Stimulated activated CD8-positive, alpha-beta memory T cell treated with anti-CD3 and anti-CD28 coated beads, Interleukin-7, amount 100 ng/mL, for 1 hour (primary cell): ENCODE data around the gene KRTAP5-8.
"Not testable (repeated sequence)": the region's sequence is repeated elsewhere in the genome, so short reads cannot be mapped to it uniquely, and the experiment has no call there.

Source experiments
- DNase-seq, 2 donors: peaks; one replicate each; pipeline ENCODE4 v3.0.0-alpha.2; 2020; ENCODE audit warnings: low read depth in 2 of 2

The KRTAP5-8 gene

GRCh38 chr11:71537977-71538665, at the start of gene KRTAP5-8:
Gene KRTAP5-8 (plus strand): TSS chr11:71538025. CDS start chr11:71538056, 31 bp downstream.
- DNase-seq: not testable (repeated sequence)

- DNase-seq: no peak
These were observed 49.0 kb upstream of the KRTAP5-8 start for GRCh38 chr11:71488681-71489270.

GRCh38 chr11:71489311-71490043, 48.3 kb upstream of the KRTAP5-8 start:
- DNase-seq: no peak

GRCh38 chr11:71490044-71490730, 47.6 kb upstream of the KRTAP5-8 start:
- DNase-seq: no peak

- DNase-seq: no peak
These were observed 47.0 kb upstream of the KRTAP5-8 start for GRCh38 chr11:71490731-71491390.

GRCh38 chr11:71491531-71491930, 46.3 kb upstream of the KRTAP5-8 start:
- no peak for DNase-seq

GRCh38 chr11:71491940-71492339, 45.9 kb upstream of the KRTAP5-8 start:
- DNase-seq: no peak

GRCh38 chr11:71495286-71496230, 42.3 kb upstream of the KRTAP5-8 start:
- no peak for DNase-seq

GRCh38 chr11:71496421-71496820, 41.4 kb upstream of the KRTAP5-8 start:
- no peak for DNase-seq

- no peak for DNase-seq
These were observed 39.7 kb upstream of the KRTAP5-8 start for GRCh38 chr11:71498091-71498490.

- no peak for DNase-seq
These were observed 38.7 kb upstream of the KRTAP5-8 start for GRCh38 chr11:71499125-71499524.

- DNase-seq: no peak
These were observed 38.3 kb upstream of the KRTAP5-8 start for GRCh38 chr11:71499546-71499945.

GRCh38 chr11:71500601-71501021, 37.2 kb upstream of the KRTAP5-8 start:
- DNase-seq: no peak

- DNase-seq: no peak
These were observed 36.5 kb upstream of the KRTAP5-8 start for GRCh38 chr11:71501071-71501985.

- no peak for DNase-seq
These were observed 35.8 kb upstream of the KRTAP5-8 start for GRCh38 chr11:71502026-71502425.

- DNase-seq: no peak
These were observed 34.9 kb upstream of the KRTAP5-8 start for GRCh38 chr11:71502871-71503435.

- DNase-seq: no peak
These were observed 33.3 kb upstream of the KRTAP5-8 start for GRCh38 chr11:71504531-71504930.

- DNase-seq: no peak
These were observed 32.8 kb upstream of the KRTAP5-8 start for GRCh38 chr11:71505001-71505400.

GRCh38 chr11:71505781-71506180, 32.0 kb upstream of the KRTAP5-8 start:
- no peak for DNase-seq
